HG03457 (cell line): ENCODE results near the gene ATMIN.
A peak's percentile ranks its signal among the peaks of the same experiment; 100 is the strongest.

ENCODE experiments used
- ATAC-seq: cut with Tn5 transposase; IDR thresholded peaks from one replicate; pipeline ENCODE4 v1.9.1; 2021; ENCODE audit warnings: moderate number of reproducible peaks; ENCODE audit not compliant: unreplicated experiment

Gene ATMIN

DNA sequence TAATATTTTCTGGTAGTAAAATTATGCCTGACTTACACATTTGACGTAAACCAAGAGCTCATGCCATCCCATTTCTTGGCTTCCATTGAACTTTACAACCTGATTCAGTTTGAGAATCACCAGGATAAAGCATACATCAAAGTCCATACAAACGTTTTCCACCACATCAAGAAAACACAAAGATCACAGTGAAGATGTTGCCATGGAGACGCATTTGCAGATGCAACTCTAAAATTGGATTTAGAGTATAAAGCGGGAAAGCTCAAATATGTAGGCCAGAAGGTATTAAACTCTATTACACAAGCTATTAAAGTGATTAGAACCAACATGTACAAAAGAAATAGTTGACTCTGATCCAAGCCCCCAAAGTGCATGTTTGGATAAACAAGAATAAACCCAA, 31.0 kb downstream of the ATMIN start:
- no peak for ATAC-seq

DNA sequence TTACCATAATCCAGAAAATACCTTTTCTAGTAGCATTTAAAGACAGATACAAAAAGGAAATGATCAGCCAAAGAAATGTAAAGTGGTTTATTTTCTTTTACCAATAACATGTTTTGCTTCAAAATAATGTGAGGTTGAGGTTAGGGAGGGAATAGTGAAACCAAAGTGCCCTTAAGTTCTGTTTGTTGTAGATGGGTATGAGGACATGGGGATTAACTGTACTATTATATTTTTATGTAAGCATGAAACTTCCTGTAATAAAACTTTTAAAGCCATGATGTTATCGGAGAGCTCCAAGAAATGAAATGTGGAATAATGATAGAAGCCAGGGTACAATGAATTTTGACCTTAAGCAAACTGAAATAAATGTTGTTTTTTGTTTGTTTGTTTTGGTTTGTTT, 31.5 kb downstream of the ATMIN start:
- ATAC-seq, result no peak

DNA sequence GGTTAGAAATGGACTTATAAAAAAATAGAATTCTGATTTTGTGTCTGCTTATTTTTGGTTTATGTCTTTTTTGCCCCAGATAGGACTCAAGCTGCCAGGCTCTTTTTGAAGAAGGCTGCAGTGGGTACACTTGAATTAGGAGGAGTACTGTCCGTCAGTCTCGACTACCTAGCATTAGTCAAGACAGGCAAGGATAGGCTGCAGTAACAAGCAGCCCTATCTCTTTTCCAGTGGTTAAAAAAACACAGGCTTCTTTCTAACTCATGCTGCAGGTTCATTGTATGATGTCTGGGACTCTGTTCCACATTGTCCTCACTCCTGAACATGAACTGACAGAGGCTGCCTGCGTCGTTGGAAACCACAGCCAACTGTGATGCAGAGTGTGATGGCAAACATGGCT, 33.4 kb downstream of the ATMIN start:
- ATAC-seq, result no peak

DNA sequence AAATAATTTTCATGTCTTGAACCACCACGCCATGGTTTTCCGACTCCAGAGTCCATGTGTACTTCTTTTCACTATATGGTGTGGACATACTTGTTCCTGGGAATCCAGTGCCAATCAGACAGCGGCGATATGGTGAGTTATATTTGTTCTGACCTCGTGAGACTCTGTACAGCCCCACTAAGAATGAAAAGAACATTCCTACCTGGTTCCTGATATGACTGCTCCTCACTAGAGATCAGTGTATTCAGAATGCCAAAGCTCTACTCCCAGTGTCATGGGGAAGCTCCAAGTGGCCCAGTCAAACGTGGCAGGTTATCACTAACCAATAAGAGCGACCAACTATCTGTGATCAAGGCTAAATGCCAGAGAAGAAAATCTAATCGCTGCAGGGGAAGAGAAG, 35.3 kb downstream of the ATMIN start:
- ATAC-seq, result no peak

DNA sequence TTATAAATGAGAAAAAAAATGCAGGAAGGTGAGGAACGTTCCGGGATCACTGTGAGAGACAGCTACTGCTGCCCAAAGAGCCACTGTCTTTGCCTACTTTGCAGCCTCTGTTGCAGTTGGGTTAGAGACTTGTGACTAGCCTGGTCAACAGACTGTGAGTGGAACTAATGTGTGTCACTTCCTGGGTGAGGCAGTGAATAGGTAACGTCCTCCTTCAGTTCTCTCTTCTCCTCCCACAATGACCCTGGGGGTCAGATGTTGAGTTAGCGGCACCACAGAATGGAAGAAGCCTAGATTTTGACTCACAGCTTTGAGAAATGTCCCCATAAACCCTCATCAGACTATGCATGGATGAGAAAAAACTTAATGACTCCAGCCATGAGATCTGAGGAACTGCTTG, 36.2 kb downstream of the ATMIN start:
- no peak for ATAC-seq

DNA sequence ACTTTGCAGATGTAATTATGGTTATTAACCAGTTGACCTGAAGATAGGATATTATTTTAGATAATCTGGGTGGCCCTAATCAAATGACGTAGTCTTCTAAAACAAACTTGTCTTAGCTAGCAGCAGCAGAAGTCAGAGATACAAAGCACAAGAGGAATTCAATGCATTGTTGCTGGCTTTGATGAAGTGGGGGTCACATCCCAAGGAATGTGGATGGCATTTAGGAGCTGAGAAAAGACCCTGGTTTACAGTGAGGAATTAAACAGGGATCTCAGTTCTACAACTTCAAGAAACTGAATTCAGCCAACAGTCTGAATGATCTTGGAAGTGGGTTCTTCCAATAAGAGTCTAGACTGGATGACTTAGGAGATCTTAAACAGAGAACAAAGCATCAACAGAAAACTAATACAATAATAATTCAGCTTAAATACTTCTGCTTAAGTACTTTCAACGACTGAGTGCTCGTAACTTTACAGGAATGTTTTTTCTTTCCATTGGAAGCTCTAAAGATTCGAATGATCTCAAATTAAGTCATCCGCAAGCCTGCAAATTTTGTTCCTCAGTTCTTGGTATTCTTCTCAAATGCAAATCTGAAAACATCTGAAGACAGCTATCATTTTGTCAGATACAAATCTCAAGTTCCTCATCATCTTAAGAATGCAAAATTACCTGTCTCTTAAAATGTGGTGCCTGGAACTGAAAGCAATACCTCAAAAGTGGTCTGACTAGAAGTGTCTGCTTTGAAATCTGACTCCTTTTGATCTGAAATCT, 38.1 kb downstream of the ATMIN start:
- ATAC-seq, result no peak

DNA sequence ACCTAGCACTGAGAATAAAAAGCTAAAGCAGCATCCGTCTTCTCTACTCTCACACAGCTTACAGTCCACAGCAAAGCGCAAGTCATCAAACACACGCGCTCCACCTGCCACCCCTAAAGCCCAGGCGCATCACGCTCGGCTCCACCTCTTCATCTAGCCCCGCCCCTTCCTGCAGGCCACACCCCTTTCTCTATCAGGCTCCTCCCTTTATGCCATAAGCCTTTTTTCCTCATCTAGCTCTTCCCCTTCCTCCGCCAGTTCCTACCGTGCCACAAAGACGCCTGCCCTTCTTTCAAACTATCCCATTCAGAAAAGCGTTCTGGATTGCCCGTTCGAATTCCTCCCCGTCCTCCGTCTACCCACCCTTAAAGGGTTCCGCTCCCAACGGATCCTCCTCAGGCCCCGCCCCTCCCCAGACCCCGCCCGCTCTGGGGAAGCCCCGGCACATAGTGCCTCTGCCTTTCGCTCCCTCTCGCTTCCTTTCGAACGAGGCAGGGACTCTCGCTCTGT, 41.0 kb downstream of the ATMIN start:
- peak; percentile 72 for ATAC-seq

DNA sequence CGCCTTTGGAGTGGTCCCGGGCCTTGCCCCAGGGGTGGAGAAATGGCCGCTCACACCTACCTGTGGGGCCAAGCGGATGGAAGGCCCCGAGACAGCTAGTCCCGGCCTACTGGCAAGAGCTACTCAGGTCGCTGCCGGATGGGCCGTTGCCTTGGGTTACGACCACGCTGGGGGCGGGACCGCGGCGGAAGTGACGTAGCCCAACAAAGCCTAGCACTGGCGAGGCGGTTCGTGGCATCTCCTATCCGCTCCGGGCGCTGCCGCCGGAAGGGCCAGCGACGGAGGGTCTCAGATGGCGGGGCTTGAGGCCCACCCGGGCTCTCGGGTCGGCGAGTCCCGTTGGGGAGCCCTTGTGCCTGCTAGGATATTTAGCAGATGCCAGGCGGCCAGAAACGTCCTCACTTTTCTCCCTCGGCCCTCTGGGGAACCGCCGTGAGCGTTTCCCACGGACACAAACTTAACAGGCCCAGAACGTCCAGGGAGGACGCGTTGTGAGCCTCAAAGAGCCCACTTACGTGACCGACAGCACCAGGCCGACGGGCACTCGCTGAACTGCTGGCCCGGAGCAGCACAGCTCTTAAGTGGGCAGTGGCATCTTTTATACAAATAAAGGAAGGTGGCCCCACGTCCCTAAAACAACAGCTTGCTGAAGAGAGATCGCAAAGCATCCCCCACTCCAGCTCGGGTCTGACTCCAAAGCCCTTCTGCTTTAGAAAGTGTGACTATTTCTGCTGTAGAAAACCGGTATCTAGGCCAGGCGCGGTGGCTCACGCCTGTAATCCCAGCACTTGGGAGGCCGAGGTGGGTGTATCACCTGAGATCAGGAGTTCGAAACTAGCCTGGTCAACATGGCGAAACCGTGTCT, 41.7 kb downstream of the ATMIN start, which contains the start of gene C16orf46:
C16orf46 (minus strand) TSS at position 163 of the 865 bp plus-strand sequence. CDS start 13,283 bp downstream, outside the sequence.
- ATAC-seq, result peak; percentile 93

DNA sequence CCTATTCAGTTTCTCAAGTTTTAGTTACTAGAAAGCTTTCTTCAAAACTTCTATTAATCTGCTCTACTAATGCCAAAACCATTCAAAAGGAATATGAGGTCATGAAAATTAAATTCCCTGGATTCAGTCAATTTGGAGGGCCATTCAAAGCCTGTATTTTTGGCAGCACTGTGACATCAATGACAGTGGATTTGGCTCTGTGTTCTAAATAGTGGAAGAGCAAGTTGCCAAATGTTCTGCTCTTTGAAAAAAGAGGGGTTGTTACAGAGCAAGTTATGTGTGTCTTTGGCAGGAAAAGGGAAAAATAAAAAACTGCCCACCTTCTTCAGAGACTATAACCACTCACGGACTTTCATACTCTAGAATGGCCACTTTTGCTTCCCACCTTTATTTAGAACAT, 44.6 kb downstream of the ATMIN start:
- ATAC-seq, result no peak

DNA sequence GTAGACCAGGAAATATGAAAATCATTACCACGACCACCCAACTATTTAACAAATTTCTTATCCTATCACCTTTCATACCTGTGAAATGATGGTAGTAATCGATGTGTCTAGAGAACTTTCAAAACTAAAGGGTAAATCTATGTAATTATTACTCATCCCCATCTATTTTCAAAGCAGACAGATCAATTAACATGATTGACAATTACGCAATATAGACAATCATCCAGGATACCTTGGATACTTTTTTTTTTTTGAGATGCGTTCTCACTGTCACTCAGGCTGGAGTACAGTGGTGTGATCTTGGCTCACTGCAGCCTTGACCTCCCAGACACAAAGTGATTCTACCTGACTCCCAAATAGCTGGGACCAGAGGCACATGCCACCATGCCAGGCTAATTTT, 45.4 kb downstream of the ATMIN start:
- ATAC-seq, result no peak

DNA sequence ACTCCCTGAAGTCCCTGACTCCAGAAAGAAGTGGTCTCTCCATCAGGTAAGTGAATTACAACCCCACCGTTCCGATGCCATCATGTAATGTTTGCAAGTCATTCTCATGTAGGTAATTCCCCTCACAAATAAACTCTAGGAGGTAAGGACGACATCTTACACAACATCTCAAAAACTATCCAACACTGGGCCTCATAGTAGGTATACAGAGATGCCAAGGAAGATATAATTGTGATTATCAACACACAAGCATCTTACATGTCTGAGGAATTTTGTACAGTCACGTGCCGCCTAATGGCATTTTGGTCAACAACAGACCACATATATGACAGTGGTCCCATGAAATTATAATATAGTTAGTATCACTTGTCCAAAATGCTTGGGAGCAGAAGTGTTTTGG, 53.2 kb downstream of the ATMIN start:
- ATAC-seq, result no peak

DNA sequence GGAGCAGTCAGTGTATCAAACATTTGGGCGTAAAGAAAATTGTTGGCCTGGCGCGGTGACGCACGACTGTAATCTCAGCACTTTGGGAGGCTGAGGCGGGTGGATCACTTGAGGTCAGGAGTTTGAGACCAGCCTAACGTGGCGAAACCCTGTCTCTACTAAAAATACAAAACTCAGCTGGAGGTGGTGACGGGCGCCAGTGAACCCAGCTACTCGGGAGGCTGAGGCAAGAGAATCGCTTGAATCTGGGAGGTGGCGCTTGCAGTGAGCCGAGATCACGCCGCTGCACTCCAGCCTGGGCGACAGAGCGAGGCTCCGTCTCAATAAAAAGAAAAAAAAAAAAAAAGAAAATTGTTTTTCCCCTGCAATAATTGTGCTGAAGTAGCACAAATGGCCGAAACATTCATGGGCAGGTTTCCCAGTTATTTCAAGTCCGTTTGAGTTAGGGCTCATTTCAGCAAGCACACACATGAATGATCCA, 59.2 kb downstream of the ATMIN start:
- ATAC-seq, result no peak

DNA sequence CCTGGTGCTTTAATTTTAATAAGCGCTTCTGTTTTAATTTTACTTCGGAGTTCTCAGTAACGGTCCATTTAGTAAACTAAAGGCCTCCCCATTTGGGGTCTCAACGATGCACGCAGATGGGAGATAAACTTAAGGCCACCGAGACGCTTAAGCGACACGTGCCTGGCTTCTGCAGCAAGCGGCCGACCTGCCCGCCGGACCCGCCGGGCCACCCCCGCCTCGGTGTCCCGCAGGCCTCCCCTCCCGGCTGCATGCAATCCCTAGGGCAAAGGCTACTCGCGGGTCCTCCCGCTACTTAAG, 60.0 kb downstream of the ATMIN start:
- ATAC-seq, result no peak

DNA sequence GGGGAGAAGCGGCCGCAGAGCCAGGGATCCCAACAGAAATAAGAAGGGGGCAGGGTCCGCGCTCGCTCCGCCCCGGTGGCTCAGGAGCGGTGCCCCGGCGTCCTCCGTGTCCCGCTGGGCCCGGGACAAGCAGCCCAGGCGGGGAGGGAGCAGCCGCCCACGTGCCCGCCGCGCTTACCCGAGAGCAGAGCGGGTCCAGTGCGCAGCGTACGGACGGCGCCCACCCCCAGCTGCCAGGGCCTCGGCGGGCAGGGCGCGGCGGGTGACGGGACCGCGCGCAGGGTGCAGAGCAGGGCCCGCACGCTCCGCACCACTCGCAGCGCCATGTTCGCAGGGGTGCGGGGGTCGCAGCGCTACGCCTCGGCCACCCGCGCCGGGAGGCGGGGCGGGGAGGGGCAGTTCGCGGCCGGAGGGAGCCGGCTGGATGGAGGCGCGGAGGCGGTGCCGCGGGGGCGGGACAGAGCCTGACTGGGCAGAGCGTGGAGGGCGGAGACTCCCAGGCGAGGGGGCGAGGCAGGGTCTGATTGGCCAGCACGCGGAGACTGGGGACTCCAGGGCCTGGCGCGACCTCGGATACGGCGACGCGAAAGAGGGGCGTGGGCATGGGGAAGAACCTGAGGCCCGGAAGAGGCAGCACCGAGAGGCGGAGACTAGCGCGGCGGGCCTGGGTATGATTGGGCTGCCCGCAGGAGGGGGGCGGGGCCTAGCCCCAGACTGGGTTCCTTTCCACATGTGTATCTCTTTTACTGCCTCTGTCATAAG, 60.5 kb downstream of the ATMIN start, which contains the start of gene GCSH:
GCSH (minus strand) TSS at position 443 of the 762 bp plus-strand sequence; CDS start at position 326, 117 bp downstream.
- peak; percentile 98 for ATAC-seq

DNA sequence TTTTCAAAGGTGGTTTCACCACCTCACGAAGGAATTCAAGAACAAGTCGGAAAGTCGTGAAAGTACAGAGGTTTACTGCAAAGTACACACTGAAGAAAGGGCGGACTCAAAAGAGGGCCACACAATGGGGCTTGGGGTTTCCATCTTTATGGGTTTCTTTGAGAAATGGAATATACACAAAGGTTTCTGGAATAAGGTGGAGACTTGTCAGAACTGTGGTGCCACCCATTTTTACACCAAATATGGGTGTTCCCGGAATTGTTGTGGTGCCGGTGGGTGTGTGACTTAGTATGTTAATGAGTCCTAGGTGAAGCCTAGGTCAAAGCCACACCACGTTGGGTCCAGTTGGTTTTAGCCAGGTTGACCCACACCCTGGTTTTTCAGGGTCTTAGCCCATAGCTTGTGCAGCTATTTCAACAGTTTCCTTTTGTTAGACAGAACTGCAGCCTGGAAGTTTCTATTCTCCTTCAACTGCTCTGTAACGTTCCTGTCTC, 61.1 kb downstream of the ATMIN start:
- no peak for ATAC-seq
